Ovary (tissue), 3 donors: ENCODE measurements around the gene CEP128.

Experiments used
- POLR2A ChIP-seq: fragments of 450-650 bp; IDR thresholded peaks from one replicate; pipeline ENCODE4 v1.6.1; 2017; ENCODE audit warnings: antibody characterized with exemption, mild to moderate bottlenecking, moderate library complexity
- TF ChIP-seq, protein P1 (sequence below), 3 donors: fragments of 450-650 bp in 2 of 3; fragments of 200-600 bp in 1 of 3; IDR thresholded peaks; one replicate each; pipeline versions ENCODE4 v1.5.1 to v1.8.0; 2016 to 2022; ENCODE audit warnings: antibody characterized with exemption in 3 of 3, mild to moderate bottlenecking in 1 of 3
- donor health status: DM: no; HTN: no; CAD: no.

DNA sequence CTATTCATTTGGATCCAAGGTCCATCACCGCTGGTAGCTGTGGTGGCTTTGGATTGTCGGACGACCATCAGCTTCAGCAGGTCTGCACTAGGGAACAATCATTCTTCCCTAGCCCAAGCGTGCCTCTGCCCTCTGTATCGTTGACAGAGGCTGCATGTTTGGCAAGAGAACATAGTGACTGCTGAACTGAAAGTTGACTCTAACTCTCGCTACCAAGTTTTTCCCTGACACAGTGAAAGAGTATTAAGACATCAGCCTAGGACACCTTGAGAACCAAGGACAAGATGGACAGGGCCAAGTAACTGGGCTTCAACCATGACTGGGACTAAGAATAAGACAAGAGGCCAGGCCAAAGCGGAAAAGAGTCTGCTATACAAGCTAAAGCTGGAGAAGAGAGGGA is 40.1 kb upstream of the CEP128 start:
- TF ChIP-seq, protein P1, sequence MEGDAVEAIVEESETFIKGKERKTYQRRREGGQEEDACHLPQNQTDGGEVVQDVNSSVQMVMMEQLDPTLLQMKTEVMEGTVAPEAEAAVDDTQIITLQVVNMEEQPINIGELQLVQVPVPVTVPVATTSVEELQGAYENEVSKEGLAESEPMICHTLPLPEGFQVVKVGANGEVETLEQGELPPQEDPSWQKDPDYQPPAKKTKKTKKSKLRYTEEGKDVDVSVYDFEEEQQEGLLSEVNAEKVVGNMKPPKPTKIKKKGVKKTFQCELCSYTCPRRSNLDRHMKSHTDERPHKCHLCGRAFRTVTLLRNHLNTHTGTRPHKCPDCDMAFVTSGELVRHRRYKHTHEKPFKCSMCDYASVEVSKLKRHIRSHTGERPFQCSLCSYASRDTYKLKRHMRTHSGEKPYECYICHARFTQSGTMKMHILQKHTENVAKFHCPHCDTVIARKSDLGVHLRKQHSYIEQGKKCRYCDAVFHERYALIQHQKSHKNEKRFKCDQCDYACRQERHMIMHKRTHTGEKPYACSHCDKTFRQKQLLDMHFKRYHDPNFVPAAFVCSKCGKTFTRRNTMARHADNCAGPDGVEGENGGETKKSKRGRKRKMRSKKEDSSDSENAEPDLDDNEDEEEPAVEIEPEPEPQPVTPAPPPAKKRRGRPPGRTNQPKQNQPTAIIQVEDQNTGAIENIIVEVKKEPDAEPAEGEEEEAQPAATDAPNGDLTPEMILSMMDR (IDR thresholded peaks at IDR 0.05): no peak
- no peak for TF ChIP-seq POLR2A
